AG09319 (cell line): ENCODE measurements around the gene P2RX3.

Experiments
- DNase-seq: peaks from one replicate; pipeline ENCODE4 v3.0.0-alpha.2; 2010; ENCODE audit warnings: low read depth; ENCODE audit errors: extremely low read depth
- TF ChIP-seq, protein P1 (sequence below): IDR thresholded peaks from 2 replicates; pipeline ENCODE4 v1.5.1; 2011; ENCODE audit warnings: low read depth, mild to moderate bottlenecking, inconsistent platforms, low read length, moderate library complexity

The P2RX3 gene

DNA sequence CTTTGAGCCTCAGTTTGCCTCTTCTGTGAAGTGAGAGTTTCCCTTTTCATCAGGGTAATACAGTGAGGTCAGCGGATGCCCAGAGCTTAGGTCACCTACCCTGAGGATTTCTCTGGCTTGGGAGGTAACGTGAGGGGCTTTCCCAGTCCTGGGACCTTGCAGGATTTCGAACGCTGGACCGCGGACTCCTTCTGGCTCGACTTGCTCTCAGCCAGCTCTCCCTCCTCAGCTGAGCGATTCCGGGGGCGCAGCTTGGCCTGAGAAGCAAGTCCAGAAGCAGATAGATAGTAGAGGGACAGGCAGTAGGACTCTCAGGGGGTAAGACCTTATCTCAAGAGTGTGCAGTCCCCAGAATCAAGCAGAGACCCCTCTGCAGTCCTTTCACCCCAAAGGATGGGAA lies 37.4 kb upstream of the P2RX3 start:
- no peak for DNase-seq
- TF ChIP-seq, protein P1, sequence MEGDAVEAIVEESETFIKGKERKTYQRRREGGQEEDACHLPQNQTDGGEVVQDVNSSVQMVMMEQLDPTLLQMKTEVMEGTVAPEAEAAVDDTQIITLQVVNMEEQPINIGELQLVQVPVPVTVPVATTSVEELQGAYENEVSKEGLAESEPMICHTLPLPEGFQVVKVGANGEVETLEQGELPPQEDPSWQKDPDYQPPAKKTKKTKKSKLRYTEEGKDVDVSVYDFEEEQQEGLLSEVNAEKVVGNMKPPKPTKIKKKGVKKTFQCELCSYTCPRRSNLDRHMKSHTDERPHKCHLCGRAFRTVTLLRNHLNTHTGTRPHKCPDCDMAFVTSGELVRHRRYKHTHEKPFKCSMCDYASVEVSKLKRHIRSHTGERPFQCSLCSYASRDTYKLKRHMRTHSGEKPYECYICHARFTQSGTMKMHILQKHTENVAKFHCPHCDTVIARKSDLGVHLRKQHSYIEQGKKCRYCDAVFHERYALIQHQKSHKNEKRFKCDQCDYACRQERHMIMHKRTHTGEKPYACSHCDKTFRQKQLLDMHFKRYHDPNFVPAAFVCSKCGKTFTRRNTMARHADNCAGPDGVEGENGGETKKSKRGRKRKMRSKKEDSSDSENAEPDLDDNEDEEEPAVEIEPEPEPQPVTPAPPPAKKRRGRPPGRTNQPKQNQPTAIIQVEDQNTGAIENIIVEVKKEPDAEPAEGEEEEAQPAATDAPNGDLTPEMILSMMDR: no peak

DNA sequence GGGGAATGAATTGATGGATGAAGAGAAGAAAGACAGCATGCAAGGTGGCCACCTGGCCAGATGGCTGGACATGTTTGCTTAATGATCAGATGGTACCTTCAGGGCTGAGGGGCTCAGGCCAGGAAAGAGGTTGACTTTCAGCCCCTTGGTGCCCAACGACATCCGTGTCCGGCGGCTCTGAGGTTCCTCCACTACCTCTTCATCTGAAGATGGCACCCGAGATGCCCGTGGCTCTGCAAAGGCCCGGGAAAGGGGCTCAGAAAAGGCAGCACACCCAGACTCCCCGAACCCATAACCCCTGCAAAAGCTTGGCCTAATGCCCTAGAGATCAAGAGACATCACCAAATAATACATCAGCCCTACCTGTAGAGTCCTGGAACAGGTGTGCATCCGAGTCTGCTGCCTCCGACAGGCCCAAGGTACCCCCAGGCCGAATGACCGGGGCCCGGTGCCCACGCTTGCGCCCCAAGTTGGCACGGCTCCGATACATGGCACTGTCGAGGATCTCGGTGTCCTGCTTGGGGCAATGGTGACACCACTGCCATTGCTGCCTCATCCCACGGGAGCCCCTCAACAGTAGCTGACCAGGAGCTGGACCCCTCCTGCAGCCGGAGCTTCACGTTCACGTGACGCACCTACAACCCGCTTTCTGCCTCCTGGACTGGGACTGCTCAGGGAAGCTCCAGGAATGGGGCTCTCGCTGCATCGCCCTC lies 36.3 kb upstream of the P2RX3 start:
- TF ChIP-seq, protein P1: no peak
- no peak for DNase-seq

DNA sequence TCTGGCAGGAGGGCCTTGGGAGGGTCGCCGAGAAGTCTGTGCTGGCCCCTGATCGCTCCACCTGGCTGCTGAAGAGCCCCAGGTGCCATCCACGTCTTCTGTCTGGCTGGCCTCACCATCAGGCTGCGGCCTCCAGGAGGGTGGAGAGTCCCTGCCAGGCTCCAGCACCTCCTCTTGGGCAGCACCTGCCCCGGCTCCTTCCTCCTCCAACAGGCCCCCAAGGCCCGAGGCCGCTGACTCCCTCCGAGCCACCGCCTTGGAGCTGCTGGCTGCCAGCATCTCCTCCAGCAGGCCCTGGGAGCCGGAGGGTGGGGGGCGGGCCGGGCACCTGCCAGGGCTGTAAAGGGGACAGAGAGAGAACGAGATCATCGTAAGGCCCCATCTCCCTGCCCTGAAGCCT lies 35.7 kb upstream of the P2RX3 start:
- no peak for DNase-seq
- TF ChIP-seq, protein P1: no peak

DNA sequence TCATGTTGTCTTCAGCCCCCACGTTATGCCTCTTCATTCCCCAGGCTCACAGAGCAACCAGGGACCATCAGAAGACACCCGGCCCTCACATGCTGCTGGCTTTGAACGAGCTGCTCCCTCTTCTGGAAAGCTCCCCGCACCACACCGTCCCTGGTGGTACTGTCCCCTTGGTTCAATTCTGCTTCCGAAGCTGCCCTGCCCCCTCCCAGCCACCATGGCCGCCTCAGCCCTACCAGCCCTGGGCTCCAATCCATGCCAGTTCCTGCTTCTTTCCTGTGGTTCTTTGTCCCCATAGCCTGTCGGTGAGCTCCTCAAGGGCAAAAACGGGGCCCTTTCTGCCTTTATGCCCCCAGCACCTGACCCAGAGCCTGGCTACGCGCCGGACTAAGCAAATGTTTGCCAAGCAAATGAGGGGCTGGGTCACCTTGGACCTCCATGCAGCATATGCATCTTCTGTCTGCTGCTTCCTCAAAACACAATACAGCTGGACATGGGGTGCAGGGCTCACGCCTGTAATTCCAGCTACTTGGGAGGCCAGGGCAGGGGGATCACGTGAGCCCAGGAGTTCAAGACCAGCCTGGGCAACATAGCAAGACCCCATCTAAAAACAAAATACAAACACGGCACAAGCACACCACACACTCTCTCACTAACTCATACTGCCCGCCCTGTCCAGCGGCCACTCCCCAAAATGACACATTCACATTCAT lies 34.7 kb upstream of the P2RX3 start:
- DNase-seq: no peak
- TF ChIP-seq, protein P1: no peak

DNA sequence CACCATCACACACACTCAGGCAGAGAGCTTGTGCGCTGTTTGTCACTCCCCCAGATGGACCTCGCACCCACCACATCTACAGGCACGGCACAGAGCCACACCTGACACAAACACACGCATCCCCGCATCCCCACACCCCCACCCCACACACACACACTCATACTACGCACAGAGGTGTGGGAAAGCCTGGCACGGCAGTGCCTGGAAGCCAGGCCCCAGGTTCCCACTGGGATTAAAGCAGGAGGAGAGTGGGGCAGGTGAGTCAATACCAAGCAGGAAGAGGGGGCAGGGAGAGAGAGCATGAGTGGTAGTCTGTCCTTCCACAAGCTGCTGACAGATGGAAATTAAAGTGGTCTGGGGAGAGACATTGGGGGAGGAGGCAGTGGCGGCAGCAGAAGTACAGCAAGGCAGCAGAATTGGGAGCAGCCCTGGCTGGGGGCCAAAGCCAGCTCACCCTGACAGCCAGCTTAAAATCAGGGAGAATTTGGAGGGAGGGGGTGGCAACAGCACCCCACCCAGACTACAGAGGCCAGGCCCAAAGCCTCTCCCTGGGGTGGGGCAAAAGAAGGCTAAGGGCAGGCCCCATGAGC lies 34.1 kb upstream of the P2RX3 start:
- TF ChIP-seq, protein P1: no peak
- no peak for DNase-seq

DNA sequence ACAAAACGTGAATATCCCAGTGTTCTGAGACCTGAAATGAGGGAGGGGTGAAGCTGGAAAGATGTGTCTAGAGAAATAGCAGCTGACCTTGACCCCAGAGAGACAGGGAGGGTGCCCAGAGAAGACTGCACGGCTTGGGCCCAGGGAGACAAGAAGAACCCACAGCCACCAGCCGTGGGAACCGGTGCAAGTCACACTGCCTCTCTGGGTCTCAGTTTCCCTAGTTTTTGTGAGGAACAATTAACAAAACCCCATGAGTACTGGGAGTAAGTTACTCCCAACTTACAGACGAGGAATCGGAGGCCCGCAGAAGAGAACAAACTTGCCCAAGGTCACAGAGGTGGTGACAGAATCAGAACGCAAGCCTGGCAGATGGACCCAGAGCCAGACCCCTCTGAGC lies 32.6 kb upstream of the P2RX3 start:
- DNase-seq: no peak
- TF ChIP-seq, protein P1: no peak
